Panc1 (cell line): Measurements from ENCODE around the gene UQCC2.

Source experiments
- POLR2AphosphoS5 ChIP-seq: IDR thresholded peaks from 2 replicates; pipeline ENCODE4 v1.6.1; 2012; ENCODE audit warnings: mild to moderate bottlenecking, low read depth, low read length, moderate library complexity
- SIN3A ChIP-seq: IDR thresholded peaks from 2 replicates; pipeline ENCODE4 v1.6.1; 2012; ENCODE audit warnings: low read depth, mild to moderate bottlenecking, low read length, moderate library complexity, borderline replicate concordance; ENCODE audit not compliant: insufficient read depth
- TF ChIP-seq, protein P1 (sequence below), 2 experiments: IDR thresholded peaks; 2 replicates each; pipeline ENCODE4 v1.6.1; 2011 to 2012; ENCODE audit warnings: low read depth in 2 of 2, control low read depth in 1 of 2, low read length in 1 of 2, mild to moderate bottlenecking in 1 of 2, moderate library complexity in 1 of 2; ENCODE audit not compliant: insufficient read depth in 1 of 2
- TF ChIP-seq, protein P2 (sequence below): fragments of 450-650 bp; IDR thresholded peaks from 2 replicates; pipeline ENCODE4 v1.5.1; 2017; ENCODE audit warnings: mild to moderate bottlenecking

DNA sequence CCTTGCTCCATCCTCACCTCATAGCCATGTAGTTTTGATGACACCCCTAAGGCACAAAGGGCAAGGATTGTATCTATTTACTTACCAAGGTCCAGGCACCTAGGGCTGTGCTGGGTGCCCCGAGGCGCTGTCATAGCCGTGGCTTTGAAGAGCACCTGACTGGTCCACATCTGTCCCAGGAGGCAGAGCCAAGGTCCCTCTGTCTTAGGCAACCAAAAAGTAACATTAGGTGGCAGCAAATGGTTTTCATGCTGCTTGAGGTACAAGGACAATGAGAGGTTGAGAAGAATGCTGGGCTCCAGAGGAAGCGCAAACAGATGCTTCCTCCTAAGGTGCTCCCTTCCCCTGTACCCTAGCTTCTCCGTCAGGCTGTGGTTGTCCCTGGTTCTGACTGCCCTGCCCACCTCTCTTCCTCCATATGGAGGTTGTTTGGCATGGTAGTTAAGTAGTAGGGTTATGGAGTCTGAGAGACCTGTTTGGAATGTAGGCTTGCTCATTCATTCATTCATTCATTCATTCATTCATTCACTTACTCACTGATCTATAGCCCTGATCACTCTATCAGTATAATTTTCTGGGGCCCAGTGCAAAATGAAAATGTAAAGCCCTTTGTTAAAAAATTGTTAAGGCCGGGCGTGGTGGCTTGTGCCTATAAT, 3.0 kb upstream of the UQCC2 start:
- TF ChIP-seq, protein P1, sequence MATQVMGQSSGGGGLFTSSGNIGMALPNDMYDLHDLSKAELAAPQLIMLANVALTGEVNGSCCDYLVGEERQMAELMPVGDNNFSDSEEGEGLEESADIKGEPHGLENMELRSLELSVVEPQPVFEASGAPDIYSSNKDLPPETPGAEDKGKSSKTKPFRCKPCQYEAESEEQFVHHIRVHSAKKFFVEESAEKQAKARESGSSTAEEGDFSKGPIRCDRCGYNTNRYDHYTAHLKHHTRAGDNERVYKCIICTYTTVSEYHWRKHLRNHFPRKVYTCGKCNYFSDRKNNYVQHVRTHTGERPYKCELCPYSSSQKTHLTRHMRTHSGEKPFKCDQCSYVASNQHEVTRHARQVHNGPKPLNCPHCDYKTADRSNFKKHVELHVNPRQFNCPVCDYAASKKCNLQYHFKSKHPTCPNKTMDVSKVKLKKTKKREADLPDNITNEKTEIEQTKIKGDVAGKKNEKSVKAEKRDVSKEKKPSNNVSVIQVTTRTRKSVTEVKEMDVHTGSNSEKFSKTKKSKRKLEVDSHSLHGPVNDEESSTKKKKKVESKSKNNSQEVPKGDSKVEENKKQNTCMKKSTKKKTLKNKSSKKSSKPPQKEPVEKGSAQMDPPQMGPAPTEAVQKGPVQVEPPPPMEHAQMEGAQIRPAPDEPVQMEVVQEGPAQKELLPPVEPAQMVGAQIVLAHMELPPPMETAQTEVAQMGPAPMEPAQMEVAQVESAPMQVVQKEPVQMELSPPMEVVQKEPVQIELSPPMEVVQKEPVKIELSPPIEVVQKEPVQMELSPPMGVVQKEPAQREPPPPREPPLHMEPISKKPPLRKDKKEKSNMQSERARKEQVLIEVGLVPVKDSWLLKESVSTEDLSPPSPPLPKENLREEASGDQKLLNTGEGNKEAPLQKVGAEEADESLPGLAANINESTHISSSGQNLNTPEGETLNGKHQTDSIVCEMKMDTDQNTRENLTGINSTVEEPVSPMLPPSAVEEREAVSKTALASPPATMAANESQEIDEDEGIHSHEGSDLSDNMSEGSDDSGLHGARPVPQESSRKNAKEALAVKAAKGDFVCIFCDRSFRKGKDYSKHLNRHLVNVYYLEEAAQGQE (IDR thresholded peaks at IDR 0.05; ENCODE audit: insufficient read depth in 1 of 2, low read depth in 2 of 2, low read length in 1 of 2) = no peak
- TF ChIP-seq, protein P2, sequence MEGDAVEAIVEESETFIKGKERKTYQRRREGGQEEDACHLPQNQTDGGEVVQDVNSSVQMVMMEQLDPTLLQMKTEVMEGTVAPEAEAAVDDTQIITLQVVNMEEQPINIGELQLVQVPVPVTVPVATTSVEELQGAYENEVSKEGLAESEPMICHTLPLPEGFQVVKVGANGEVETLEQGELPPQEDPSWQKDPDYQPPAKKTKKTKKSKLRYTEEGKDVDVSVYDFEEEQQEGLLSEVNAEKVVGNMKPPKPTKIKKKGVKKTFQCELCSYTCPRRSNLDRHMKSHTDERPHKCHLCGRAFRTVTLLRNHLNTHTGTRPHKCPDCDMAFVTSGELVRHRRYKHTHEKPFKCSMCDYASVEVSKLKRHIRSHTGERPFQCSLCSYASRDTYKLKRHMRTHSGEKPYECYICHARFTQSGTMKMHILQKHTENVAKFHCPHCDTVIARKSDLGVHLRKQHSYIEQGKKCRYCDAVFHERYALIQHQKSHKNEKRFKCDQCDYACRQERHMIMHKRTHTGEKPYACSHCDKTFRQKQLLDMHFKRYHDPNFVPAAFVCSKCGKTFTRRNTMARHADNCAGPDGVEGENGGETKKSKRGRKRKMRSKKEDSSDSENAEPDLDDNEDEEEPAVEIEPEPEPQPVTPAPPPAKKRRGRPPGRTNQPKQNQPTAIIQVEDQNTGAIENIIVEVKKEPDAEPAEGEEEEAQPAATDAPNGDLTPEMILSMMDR = no peak
- TF ChIP-seq POLR2AphosphoS5 = no peak
- no peak for TF ChIP-seq SIN3A
